Measurements from ENCODE around the gene SNED1. TPM values are rescaled to one million over a fixed set of nuclear protein-coding genes. Genes with fewer than 3 reads are reported as not detected.

The SNED1 gene
- total RNA-seq, 1 donor from 2014 or later = 0.11 TPM

DNA sequence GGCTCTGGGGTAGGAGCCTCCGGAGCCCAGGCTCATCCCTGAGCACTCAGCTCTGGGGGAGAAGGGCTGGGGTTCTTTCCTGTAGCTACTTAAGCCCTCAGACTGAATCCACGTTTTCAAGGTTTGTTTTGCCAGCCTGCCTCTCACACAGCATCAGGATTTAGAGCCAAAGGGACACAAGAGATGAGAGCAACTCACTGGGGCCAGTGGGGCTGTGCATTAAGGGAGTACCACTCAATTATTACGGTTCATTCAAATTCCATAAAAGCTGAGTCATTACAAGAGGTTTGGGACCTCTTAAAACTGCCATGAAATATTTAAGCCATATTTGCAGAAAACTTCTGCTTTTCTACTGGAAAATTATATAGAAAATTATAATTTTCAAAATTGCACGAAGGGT is 17.1 kb upstream of the SNED1 start:
- peaks cover 19% of the 10 kb centered on the region for H3K27me3 Mint-ChIP-seq (ENCODE audit: insufficient read depth, low read depth)
- Histone ChIP-seq H3K9me3 (ENCODE audit: low read depth) (no peaks in the 10 kb centered on the region), H3K36me3 (no peaks in the 10 kb centered on the region), H3K4me2 (no peak overlapping the region), H3K27me3 (peaks cover 30% of the 10 kb centered on the region), H3K79me2 (ENCODE audit: low read depth) (no peaks in the 10 kb centered on the region), H3K27ac (no peak overlapping the region), H2AFZ (replicated peaks) (no peak overlapping the region), H3K4me1 (no peaks in the 10 kb centered on the region), H3F3A (ENCODE audit: low read depth) (no peaks in the 10 kb centered on the region), H4K20me1 (ENCODE audit: low read depth) (peaks cover 4% of the 10 kb centered on the region), H3K4me3 (no peak overlapping the region), H3K9ac (no peak overlapping the region)
- TF ChIP-seq EZH2phosphoT487 (IDR thresholded peaks at IDR 0.05) = no peak
- no peak for TF ChIP-seq CTCF (IDR thresholded peaks at IDR 0.05)
- TF ChIP-seq EZH2 (IDR thresholded peaks at IDR 0.05) = no peak
- H3K27ac Mint-ChIP-seq = peak overlapping the region; percentile 48
- H3K9me3 Mint-ChIP-seq = no peaks in the 10 kb centered on the region
- H3K4me1 Mint-ChIP-seq = no peaks in the 10 kb centered on the region
- H3K36me3 Mint-ChIP-seq = no peaks in the 10 kb centered on the region
- DNase-seq (ENCODE audit: low spot score) = no peak
- no peak overlapping the region for H3K4me3 Mint-ChIP-seq

DNA sequence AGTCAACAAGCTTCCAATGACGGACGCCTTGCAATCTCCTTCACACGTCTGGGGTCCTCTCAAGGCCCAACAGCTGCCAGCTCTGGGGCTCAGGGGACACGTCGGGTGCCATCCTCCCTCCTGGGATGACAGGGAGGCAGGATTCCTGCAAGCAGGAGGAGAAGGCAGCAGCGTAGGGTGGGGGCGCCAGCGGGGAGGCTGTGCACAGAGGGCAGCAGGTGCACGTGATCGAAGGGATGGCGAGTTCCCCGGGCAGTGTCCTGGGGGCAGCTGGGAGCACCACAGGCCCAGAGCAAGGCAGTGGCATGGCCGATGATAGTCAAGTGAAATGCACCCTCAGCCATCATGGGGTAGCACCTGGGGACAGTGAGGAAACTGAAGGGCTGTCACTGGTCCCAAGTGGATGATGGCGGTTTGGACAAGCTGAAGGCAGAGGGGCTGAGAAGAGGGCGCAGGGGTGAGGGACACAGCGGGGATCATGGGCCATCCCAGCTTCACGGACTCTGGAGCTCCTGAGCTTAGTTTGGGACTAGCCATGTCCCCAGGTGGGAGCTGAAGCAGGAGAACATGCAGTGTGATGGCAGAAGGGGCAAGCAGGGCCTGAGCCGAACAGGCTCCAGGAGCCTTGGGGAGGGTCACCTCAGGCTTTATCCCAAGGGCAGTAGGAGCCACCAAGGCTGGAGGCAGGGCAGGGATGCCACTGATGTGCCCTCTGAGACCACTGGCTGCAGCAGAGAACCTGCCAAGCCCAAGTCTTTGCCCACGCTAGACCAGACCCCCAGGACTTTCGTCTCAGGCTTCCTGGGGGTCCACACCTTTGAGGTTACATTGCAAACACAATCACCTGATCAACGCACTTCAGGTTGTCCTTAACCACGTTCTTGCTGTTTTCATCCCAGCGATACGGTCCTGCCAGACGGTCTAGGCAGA is 16.3 kb upstream of the SNED1 start:
- no peak overlapping the region for H3K4me3 ChIP-seq
- peaks cover 19% of the 10 kb centered on the region for H3K27me3 Mint-ChIP-seq (ENCODE audit: insufficient read depth, low read depth)
- no peak for DNase-seq (ENCODE audit: low spot score)
- no peak overlapping the region for H3K4me2 ChIP-seq
- no peaks in the 10 kb centered on the region for H3K79me2 ChIP-seq (ENCODE audit: low read depth)
- H3K9ac ChIP-seq = no peak overlapping the region
- TF ChIP-seq EZH2 (IDR thresholded peaks at IDR 0.05) (no peak), EZH2phosphoT487 (IDR thresholded peaks at IDR 0.05) (no peak), CTCF (IDR thresholded peaks at IDR 0.05) (no peak)
- no peaks in the 10 kb centered on the region for H3K9me3 Mint-ChIP-seq
- H3K4me1 ChIP-seq = no peaks in the 10 kb centered on the region
- H4K20me1 ChIP-seq (ENCODE audit: low read depth) = peaks cover 4% of the 10 kb centered on the region
- no peaks in the 10 kb centered on the region for H3K4me1 Mint-ChIP-seq
- peaks cover 30% of the 10 kb centered on the region for H3K27me3 ChIP-seq
- H3K36me3 Mint-ChIP-seq = no peaks in the 10 kb centered on the region
- H3K27ac ChIP-seq = no peak overlapping the region
- no peak overlapping the region for H3K4me3 Mint-ChIP-seq
- no peaks in the 10 kb centered on the region for H3K36me3 ChIP-seq
- H3K9me3 ChIP-seq (ENCODE audit: low read depth) = no peaks in the 10 kb centered on the region
- H3F3A ChIP-seq (ENCODE audit: low read depth) = no peaks in the 10 kb centered on the region
- H3K27ac Mint-ChIP-seq = no peak overlapping the region
- no peak overlapping the region for H2AFZ ChIP-seq (replicated peaks)

GRCh38 chr2:240982821-240983281 is 15.6 kb upstream of the SNED1 start:
- H3K4me1 Mint-ChIP-seq = peaks cover under 1% of the 10 kb centered on the region
- H3K4me2 ChIP-seq = no peak overlapping the region
- peaks cover 19% of the 10 kb centered on the region for H3K27me3 Mint-ChIP-seq (ENCODE audit: insufficient read depth, low read depth)
- H3K9ac ChIP-seq = no peak overlapping the region
- H3K27me3 ChIP-seq = peaks cover 30% of the 10 kb centered on the region
- H3K36me3 Mint-ChIP-seq = no peaks in the 10 kb centered on the region
- TF ChIP-seq EZH2phosphoT487 (IDR thresholded peaks at IDR 0.05) (no peak), CTCF (IDR thresholded peaks at IDR 0.05) (no peak), EZH2 (IDR thresholded peaks at IDR 0.05) (no peak)
- H4K20me1 ChIP-seq (ENCODE audit: low read depth) = peaks cover 4% of the 10 kb centered on the region
- H3K4me3 Mint-ChIP-seq = no peak overlapping the region
- no peak overlapping the region for H3K27ac Mint-ChIP-seq
- no peaks in the 10 kb centered on the region for H3K79me2 ChIP-seq (ENCODE audit: low read depth)
- no peak overlapping the region for H3K4me3 ChIP-seq
- DNase-seq (ENCODE audit: low spot score) = no peak
- H3K4me1 ChIP-seq = no peaks in the 10 kb centered on the region
- H3K9me3 ChIP-seq (ENCODE audit: low read depth) = no peaks in the 10 kb centered on the region
- no peak overlapping the region for H3K27ac ChIP-seq
- no peaks in the 10 kb centered on the region for H3K9me3 Mint-ChIP-seq
- H2AFZ ChIP-seq (replicated peaks) = no peak overlapping the region
- no peaks in the 10 kb centered on the region for H3F3A ChIP-seq (ENCODE audit: low read depth)
- no peaks in the 10 kb centered on the region for H3K36me3 ChIP-seq
